ENCODE measurements around the gene SMARCAD1.

SMARCAD1 gene

GRCh38 chr4:94207469-94208224, at the start of gene SMARCAD1:
Gene SMARCAD1, plus strand, starts transcription at chr4:94207865. Its CDS starts 530 bp downstream, at chr4:94208395.
- DNase-seq, result peak; percentile 92

GRCh38 chr4:94158883-94159282, 48.8 kb upstream of the SMARCAD1 start:
- no peak for DNase-seq

GRCh38 chr4:94159790-94160189, 47.9 kb upstream of the SMARCAD1 start:
- no peak for DNase-seq

GRCh38 chr4:94160774-94161173, 46.9 kb upstream of the SMARCAD1 start:
- DNase-seq, result no peak

- DNase-seq, result no peak
These were observed 42.4 kb upstream of the SMARCAD1 start for GRCh38 chr4:94165256-94165655.

GRCh38 chr4:94168321-94168720, 39.3 kb upstream of the SMARCAD1 start:
- no peak for DNase-seq

GRCh38 chr4:94169803-94170372, 37.8 kb upstream of the SMARCAD1 start:
- no peak for DNase-seq

- no peak for DNase-seq
These were observed 36.0 kb upstream of the SMARCAD1 start for GRCh38 chr4:94171616-94172015.

- no peak for DNase-seq
These were observed 32.0 kb upstream of the SMARCAD1 start for GRCh38 chr4:94175553-94176261.

- no peak for DNase-seq
These were observed 29.8 kb upstream of the SMARCAD1 start for GRCh38 chr4:94177822-94178221.

GRCh38 chr4:94181815-94182214, 25.9 kb upstream of the SMARCAD1 start:
- DNase-seq, result no peak

GRCh38 chr4:94202769-94203168, 4.9 kb upstream of the SMARCAD1 start:
- DNase-seq, result no peak

GRCh38 chr4:94208266-94208665, 601 bp downstream of the SMARCAD1 start:
- no peak for DNase-seq

GRCh38 chr4:94208918-94209317, 1.3 kb downstream of the SMARCAD1 start:
- no peak for DNase-seq

GRCh38 chr4:94211861-94212260, 4.2 kb downstream of the SMARCAD1 start:
- no peak for DNase-seq

GRCh38 chr4:94214703-94215319, 7.1 kb downstream of the SMARCAD1 start:
- no peak for DNase-seq

- no peak for DNase-seq
These were observed 8.7 kb downstream of the SMARCAD1 start for GRCh38 chr4:94216394-94216793.

- no peak for DNase-seq
These were observed 11.7 kb downstream of the SMARCAD1 start for GRCh38 chr4:94219402-94219801.

GRCh38 chr4:94221916-94222315, 14.3 kb downstream of the SMARCAD1 start:
- no peak for DNase-seq

GRCh38 chr4:94225449-94225848, 17.8 kb downstream of the SMARCAD1 start:
- DNase-seq, result no peak

GRCh38 chr4:94226763-94227162, 19.1 kb downstream of the SMARCAD1 start:
- DNase-seq, result no peak

GRCh38 chr4:94228493-94229216, 21.0 kb downstream of the SMARCAD1 start:
- DNase-seq, result no peak

GRCh38 chr4:94232519-94232918, 24.9 kb downstream of the SMARCAD1 start:
- DNase-seq, result no peak

All from EL (cell line).